SH-SY5Y (cell line): Measurements from ENCODE around the gene SLCO3A1.

Source experiments
- GATA2 ChIP-seq: IDR thresholded peaks from 2 replicates; pipeline ENCODE4 v1.6.1; 2011; ENCODE audit warnings: mild to moderate bottlenecking, low read depth, low read length
- GATA3 ChIP-seq: IDR thresholded peaks from 2 replicates; pipeline ENCODE4 v1.6.1; 2011; ENCODE audit warnings: low read depth, mild to moderate bottlenecking, low read length, moderate library complexity

DNA sequence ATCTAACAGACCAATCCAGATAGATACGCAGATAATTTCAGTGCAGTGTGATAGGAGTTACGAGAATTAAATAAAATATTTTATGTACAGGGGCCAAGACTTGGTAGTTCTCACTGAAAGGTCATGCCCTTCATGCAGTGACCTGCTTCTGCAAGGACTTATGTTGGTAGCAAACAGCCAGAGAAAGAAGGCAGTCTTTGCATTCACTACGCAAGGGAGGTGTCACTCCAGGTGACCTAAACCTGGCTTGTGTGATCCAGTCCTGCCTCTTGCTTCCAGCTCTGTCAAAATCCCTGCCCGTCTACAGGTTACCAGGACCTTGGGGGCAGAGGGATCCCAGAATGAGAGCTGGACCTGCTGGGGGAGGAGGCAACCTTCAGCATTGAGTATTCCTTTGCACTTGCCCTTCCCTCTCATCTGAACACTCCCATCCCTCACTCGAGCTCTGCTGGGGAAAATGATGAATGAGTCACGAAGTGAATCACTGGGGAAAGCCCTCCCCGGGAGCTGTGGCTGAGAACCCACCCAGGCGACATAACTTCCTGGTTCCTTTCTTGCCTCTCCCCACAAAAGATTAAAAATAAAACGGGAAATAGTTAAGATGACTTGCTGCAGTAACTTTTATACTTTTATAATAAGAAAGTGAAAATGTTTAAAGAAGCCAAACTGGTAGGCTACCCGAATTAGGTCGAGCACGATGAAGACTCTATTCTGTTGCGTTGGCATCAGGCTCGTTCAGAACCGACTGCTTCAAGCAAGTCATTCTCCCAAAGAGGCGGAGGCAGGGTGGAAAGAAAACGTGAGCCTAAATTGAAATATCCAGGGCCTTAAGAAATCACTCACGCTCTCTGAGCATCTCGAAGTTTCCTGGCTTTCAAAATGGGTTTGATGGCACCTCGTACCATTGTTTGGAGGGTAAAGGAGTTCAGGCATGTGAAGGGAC is 216.1 kb downstream of the SLCO3A1 start:
- TF ChIP-seq GATA2: no peak
- TF ChIP-seq GATA3: no peak
